Large intestine (tissue), 12 donors: ENCODE measurements around the gene ZNF442. TPM values are rescaled to one million over a fixed set of nuclear protein-coding genes. Genes with fewer than 3 reads are reported as not detected.
"Not testable (repeated sequence)": the region's sequence is repeated elsewhere in the genome, so short reads cannot be mapped to it uniquely, and the experiment has no call there.

Experiments used
- DNase-seq, 2 donors: peaks; one replicate each; pipeline versions ENCODE4 v3.0.0 to v3.0.0-alpha.2; 2013
- H3K27ac ChIP-seq: one replicate; pipeline ENCODE4 v1.5.1; 2013; ENCODE audit warnings: low read length
- H3K27me3 ChIP-seq: 2 replicates; pipeline ENCODE4 v1.6.1; 2013; ENCODE audit warnings: low read length; ENCODE audit not compliant: control insufficient read depth, insufficient read depth
- H3K36me3 ChIP-seq: 2 replicates; pipeline ENCODE4 v1.6.1; 2013; ENCODE audit warnings: low read length; ENCODE audit not compliant: control insufficient read depth, insufficient read depth
- H3K4me1 ChIP-seq: one replicate; pipeline ENCODE4 v1.6.1; 2013; ENCODE audit warnings: low read length; ENCODE audit not compliant: control insufficient read depth, insufficient read depth
- H3K4me3 ChIP-seq: one replicate; pipeline ENCODE4 v1.5.1; 2013; ENCODE audit warnings: low read length
- H3K9me3 ChIP-seq: one replicate; pipeline ENCODE4 v1.6.1; 2013; ENCODE audit warnings: mild to moderate bottlenecking, low read depth, low read length, moderate library complexity; ENCODE audit not compliant: control insufficient read depth
- WGBS: methylation state at CpG from one replicate; pipeline ENCODE4 v1.1.5; 2013; ENCODE audit warnings: low lambda C conversion rate; ENCODE audit not compliant: insufficient coverage; 5-methylcytosine and 5-hydroxymethylcytosine counted together
- long read RNA-seq, 11 donors: transcript quantifications; one replicate each; lab custom pipeline, GENCODE V29; 2026
- polyA plus RNA-seq: library from polyadenylated mRNA; unstranded; fragments of 120-200 nt; gene quantifications from one replicate; pipeline ENCODE4 v1.2.1, GENCODE V29; 2013

ZNF442 gene
- polyA plus RNA-seq, result 2.2 TPM
- long read RNA-seq, donor 1, partial matches to known transcripts, result 0 of 1 reads
- long read RNA-seq, donor 1, other reads (novel, unspliced or antisense), result 0 of 1 reads
- long read RNA-seq, donor 2, result 0 reads
- long read RNA-seq, donor 3, result 0 reads
- long read RNA-seq, donor 4, partial matches to known transcripts, result 0 of 1 reads
- long read RNA-seq, donor 4, other reads (novel, unspliced or antisense), result 0 of 1 reads
- long read RNA-seq, donor 5, result 0 reads
- long read RNA-seq, donor 6, result 0 reads
- long read RNA-seq, donor 7, result 0 reads
- long read RNA-seq, donor 8, result 0 reads
- long read RNA-seq, donor 9, result 0 reads
- long read RNA-seq, donor 10, result 0 reads
- long read RNA-seq, donor 11, result 0 reads

DNA sequence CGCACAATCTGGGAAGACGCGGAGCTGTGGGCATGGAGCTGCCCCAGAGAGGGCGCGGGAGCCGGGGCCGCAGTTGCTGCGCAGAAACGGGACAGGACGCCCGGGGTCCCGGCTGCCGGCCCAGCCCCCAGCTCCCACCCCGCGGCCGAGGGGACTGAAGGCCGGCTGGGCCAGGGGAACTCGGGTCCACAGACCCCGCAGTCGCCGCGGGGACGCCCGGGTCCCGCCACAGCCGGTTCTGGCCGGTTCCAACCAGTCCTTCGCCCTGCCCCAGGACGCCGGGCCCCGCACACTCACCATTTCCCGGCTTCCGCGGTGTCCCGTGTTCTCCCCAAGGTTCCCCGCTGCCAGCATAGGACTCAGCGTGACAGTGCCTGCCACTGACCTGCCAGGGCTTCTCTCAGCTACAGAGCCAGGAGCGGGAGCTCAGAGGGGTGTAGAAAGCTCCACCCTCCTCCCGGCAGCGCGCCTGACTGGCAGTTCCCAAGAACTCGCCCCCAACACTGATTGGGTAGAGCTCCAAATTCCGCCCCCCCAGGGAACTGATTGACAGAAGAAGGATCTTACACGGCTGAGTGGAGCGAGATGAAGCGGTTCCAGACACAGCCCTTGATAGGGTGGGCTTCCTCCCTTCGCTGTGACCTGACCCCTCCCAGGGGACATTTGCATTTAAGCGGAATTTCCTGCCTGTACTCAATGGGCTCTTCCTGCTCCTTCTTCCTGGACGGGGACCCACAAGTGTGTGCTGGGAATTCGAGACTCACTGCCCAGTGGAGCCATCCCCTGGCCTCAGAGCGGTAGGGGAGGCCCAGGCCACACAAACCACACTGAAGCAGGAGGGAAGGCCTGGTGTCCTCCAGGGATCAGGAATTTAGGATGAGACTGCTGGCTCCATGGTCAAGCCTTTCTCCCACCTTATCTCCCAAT, at the start of gene ZNF442:
Gene ZNF442 (minus strand): TSS at position 448 of the 927 bp plus-strand sequence. CDS start 2,052 bp downstream, outside the sequence.
- peaks cover 9% of the 10 kb centered on the region for H3K9me3 ChIP-seq
- H3K4me3 ChIP-seq, result peak within 1 kb of the TSS; percentile 70
- no CpG with 5 or more reads among the region's 51 CpGs for WGBS
- no peaks in the 10 kb centered on the region for H3K27me3 ChIP-seq
- peaks cover 3% of the 10 kb centered on the region for H3K4me1 ChIP-seq
- H3K36me3 ChIP-seq, result no peaks in the 10 kb centered on the region
- DNase-seq, result peak; percentile 94 to 98
- H3K27ac ChIP-seq, result peak within 1 kb of the TSS; percentile 82

DNA sequence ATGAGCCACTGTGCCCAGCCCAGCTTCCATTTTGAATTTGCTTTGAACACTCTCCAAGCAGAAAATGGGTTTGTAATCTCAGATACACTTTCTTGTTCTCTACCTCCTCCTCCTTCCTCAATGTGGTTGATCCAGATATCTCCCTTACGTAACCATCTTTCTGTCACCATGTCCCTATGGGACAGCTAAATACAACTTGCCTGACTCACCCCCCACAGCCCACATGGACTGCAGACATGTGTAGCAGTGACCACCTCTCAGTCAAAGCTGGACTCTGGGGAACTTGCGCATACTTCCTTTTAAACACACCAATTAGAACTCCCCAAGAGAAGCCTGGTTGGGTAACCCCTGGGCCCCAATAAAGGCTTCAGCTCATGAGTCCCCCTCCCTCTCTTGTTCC, 46.4 kb upstream of the ZNF442 start:
- H3K4me1 ChIP-seq, result no peaks in the 10 kb centered on the region
- no CpG with 5 or more reads among the region's 2 CpGs for WGBS
- DNase-seq, result no peak
- H3K27ac ChIP-seq, result no peak overlapping the region
- H3K9me3 ChIP-seq, result peaks cover 5% of the 10 kb centered on the region
- no peak overlapping the region for H3K4me3 ChIP-seq
- no peaks in the 10 kb centered on the region for H3K36me3 ChIP-seq
- H3K27me3 ChIP-seq, result no peaks in the 10 kb centered on the region

DNA sequence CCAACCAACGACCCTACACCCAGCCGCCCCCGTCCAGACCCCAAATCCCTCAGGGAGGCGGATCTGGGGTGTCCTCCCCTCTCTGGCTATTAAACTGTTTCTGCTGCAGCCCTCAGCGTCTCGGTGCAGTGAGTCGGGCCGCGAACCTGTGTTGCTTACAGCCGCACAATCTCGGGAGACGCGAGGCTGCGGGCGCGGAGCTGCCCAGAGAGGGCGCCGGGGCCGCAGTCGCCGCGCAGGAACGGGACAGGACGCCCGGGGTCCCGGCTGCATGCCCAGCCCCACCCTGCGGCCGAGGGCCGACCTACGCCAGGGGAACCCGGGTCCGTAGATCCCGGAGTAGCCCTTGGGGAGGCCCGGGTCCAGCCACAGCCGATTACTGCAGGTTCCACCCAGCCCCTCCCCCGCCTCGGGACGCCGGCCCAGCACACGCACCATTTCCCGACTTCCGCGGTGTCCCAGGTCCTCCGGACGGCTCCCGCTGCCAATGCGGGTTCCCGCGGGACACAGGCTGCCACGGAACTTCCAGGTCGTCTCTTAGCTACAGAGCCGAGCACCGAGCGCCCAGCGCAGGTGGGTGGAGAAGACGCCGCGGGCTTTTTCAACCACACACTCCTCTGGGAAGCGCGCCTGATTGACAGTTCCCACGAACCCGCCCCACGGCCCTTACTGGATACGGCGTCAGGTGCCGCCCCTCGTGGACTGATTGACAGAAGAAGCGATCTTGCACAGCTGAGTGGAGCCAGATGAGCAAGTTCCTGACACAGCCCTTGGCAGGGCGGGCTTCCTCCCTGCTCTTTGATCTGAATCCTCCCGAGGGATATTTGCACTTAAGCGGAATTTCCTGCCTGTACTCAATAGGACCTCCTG, 35.4 kb upstream of the ZNF442 start, which contains the start of gene ZNF799:
Gene ZNF799 (minus strand): TSS at position 639 of the 870 bp plus-strand sequence. CDS start 201 bp downstream, at position 438.
- DNase-seq, result peak; percentile 98 to 99
- Histone ChIP-seq H3K4me3 (peak within 1 kb of the TSS; percentile 91), H3K4me1 (no peaks in the 10 kb centered on the region), H3K36me3 (no peaks in the 10 kb centered on the region), H3K27ac (peak within 1 kb of the TSS; percentile 80), H3K9me3 (no peaks in the 10 kb centered on the region), H3K27me3 (no peaks in the 10 kb centered on the region)
- no CpG with 5 or more reads among the region's 71 CpGs for WGBS

DNA sequence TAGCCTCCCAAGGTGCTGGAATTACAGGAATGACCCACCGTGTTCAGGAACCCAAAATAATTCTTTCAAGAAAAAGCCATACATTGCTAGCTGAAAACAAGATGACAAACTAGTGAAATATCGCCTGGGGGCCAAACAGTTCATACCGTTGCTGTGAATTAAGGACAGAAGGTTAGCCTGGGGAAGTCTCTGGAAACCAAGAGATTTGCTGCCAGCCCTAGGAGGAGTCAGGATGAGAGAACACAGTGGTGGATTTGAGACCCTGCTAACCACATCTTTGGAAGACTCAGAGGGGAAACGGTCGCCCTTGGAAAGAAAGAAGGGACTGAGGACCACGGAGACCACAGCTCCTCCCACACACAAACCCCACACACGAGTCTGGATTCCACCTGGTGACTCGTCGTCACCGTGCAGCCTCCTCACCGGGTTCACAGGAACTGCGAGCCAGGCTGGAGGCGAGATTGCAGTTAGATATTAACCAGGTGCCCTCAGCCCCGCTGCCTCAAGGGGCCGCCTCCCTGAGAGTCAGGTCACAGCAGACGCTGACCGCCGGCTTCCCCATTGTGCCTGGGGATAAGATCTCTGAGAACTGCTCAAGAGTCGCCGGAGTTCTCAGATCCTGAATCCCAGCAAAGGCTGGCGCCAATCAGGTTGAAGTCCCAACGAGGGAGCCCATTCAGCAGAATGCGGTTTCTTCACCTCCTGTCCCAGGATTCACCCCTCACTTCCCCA, 34.6 kb upstream of the ZNF442 start:
- H3K27ac ChIP-seq, result peak overlapping the region; percentile 80
- H3K9me3 ChIP-seq, H3K36me3 ChIP-seq, H3K27me3 ChIP-seq, H3K4me1 ChIP-seq: not testable (repeated sequence)
- H3K4me3 ChIP-seq, result peak overlapping the region; percentile 91
- DNase-seq, result peak; percentile 9 to 71
- no CpG with 5 or more reads among the region's 23 CpGs for WGBS

GRCh38 chr19:12391148-12391547, 25.7 kb upstream of the ZNF442 start:
- H3K4me3 ChIP-seq, H3K4me1 ChIP-seq, H3K27me3 ChIP-seq, H3K9me3 ChIP-seq, H3K27ac ChIP-seq, DNase-seq: not testable (repeated sequence)
- peaks cover 16% of the 10 kb centered on the region for H3K36me3 ChIP-seq
- 93% methylated on average over 2 of the region's 6 CpGs for WGBS

DNA sequence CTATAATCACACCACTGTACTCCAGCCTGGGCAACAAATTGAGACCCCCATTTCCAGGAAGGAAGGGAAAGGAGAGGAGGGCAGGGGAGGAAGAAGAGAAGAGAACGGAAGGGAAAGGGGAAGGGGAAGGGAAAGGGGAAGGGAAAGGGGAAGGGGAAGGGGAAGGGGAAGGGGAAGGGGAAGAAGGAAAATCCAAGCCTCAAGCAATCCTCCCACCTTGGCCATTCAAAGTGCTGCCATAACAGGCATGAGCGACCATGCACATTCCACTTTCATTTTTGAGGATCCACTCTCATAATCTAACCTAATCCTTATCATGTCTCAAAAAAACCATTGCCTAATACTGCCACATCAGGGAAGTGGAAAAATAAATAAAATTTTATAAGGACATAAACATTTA, 20.9 kb upstream of the ZNF442 start:
- not testable (repeated sequence) for H3K36me3 ChIP-seq, DNase-seq, H3K4me3 ChIP-seq, H3K4me1 ChIP-seq, H3K27me3 ChIP-seq, H3K27ac ChIP-seq, H3K9me3 ChIP-seq
- no CpG with 5 or more reads among the region's 2 CpGs for WGBS

DNA sequence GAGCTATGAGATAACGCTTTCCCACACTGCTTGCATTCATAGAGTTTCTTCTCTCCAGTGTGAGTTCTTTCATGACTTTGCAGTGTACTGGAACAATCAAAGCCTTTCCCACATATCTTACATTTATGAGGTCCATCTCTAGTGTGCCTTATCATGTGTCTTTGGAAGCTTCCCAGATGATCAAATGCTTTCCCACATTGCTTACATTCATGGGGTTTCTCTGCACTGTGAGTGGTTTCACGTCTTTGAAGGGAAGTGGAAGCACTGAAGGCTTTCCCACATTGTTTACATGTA, 14.9 kb upstream of the ZNF442 start:
- H3K36me3 ChIP-seq, result peaks cover 11% of the 10 kb centered on the region
- H3K9me3 ChIP-seq, result peaks cover 26% of the 10 kb centered on the region
- H3K4me1 ChIP-seq, result no peaks in the 10 kb centered on the region
- WGBS, result no CpG with 5 or more reads among the region's 2 CpGs
- no peaks in the 10 kb centered on the region for H3K27me3 ChIP-seq
- no peak overlapping the region for H3K27ac ChIP-seq
- no peak for DNase-seq
- no peak overlapping the region for H3K4me3 ChIP-seq

DNA sequence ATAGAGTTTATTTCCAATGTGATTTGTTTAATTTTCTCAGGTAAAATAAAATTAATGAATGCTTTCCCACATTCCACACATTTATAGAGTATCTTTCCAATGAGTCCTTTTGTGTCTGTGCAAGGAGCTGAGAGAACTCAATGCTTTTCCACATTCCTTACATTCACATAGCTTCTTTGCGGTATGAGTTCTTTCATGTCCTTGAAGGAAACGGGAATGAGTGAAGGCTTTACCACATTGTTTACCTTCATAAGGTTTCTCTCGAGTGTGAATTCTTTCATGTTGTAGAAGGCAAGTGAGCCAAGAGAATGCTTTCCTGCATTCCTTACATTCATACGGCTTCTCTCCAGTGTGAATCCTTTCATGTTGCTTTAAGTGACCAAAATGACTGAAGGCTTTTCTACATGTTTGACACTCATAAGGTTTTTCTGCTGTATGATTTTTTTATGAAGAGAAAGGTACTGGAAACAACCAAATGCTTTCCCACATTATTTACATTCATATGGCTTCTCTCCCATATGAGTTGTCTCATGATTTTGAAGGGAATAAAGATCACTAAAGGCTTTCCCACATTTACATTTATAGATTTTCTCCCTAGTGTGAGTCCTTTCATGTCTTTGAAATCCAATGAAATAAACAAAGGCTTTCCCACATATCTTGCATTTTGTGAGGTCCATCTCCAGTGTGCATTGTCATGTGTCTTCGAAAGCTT, 14.4 kb upstream of the ZNF442 start:
- Histone ChIP-seq H3K4me3 (no peak overlapping the region), H3K27ac (no peak overlapping the region), H3K36me3 (peaks cover 11% of the 10 kb centered on the region), H3K4me1 (no peaks in the 10 kb centered on the region), H3K27me3 (no peaks in the 10 kb centered on the region), H3K9me3 (peaks cover 26% of the 10 kb centered on the region)
- DNase-seq, result no peak
- WGBS, result 90% methylated on average over 2 of the region's 5 CpGs

DNA sequence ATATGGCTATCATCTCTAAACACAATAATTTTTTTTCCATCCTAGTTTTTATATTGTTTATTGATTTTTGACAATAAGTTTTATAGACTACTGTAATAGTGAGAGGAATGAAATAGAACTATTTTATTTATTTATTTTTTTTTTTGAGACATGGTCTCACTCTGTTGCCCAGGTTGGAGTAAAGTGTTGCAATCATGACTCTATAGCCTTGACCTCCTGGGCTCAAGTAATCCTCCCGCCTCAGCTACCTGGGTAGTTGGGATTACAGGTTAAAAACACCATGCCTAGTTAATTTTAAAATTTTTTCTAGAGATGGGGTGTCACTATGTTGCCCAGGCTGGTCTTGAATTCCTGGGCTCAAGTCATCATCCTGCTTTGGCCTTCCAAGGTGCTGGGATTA, 8.5 kb upstream of the ZNF442 start:
- Histone ChIP-seq H3K4me1 (no peaks in the 10 kb centered on the region), H3K36me3 (no peaks in the 10 kb centered on the region), H3K27ac (no peak overlapping the region), H3K27me3 (no peaks in the 10 kb centered on the region), H3K4me3 (no peak overlapping the region), H3K9me3 (peaks cover 11% of the 10 kb centered on the region)
- no CpG with 5 or more reads among the region's 1 CpG for WGBS
- no peak for DNase-seq
